Fibroblast of lung (primary cell): ENCODE results near the gene PRAMEF15.
"Not testable (repeated sequence)": the region's sequence is repeated elsewhere in the genome, so short reads cannot be mapped to it uniquely, and the experiment has no call there.

Experiments used
- EZH2 ChIP-seq: IDR thresholded peaks from 2 replicates; pipeline ENCODE4 v1.5.1; 2012; ENCODE audit warnings: low read length, control low read depth, mild to moderate bottlenecking; ENCODE audit errors: missing control alignments
- TF ChIP-seq, protein P1 (sequence below), 2 donors: IDR thresholded peaks in 1 of 2; conservative IDR thresholded peaks in 1 of 2; 1 replicate in 1 of 2; 2 replicates in 1 of 2; pipeline ENCODE4 v1.5.1; 2011 to 2012; ENCODE audit warnings: low read length in 2 of 2, control low read depth in 1 of 2, inconsistent platforms in 1 of 2, low read depth in 1 of 2, mild to moderate bottlenecking in 1 of 2

DNA sequence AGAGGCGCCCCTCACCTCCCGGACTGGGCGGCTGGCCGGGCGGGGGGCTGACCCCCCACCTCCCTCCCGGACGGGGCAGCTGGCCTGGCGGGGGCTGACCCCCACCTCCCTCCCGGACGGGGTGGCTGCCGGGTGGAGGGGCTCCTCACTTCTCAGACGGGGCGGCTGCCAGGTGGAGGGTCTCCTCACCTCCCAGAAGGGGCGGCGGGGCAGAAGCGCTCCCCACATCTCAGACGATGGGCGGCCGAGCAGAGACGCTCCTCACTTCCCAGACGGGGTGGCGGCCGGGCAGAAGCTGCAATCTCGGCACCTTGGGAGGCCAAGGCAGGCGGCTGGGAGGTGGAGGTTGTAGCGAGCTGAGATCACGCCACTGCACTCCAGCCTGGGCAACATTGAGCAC is 16.7 kb upstream of the PRAMEF15 start:
- TF ChIP-seq, protein P1, sequence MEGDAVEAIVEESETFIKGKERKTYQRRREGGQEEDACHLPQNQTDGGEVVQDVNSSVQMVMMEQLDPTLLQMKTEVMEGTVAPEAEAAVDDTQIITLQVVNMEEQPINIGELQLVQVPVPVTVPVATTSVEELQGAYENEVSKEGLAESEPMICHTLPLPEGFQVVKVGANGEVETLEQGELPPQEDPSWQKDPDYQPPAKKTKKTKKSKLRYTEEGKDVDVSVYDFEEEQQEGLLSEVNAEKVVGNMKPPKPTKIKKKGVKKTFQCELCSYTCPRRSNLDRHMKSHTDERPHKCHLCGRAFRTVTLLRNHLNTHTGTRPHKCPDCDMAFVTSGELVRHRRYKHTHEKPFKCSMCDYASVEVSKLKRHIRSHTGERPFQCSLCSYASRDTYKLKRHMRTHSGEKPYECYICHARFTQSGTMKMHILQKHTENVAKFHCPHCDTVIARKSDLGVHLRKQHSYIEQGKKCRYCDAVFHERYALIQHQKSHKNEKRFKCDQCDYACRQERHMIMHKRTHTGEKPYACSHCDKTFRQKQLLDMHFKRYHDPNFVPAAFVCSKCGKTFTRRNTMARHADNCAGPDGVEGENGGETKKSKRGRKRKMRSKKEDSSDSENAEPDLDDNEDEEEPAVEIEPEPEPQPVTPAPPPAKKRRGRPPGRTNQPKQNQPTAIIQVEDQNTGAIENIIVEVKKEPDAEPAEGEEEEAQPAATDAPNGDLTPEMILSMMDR (conservative IDR thresholded peaks at IDR 0.05 in 1 of 2, IDR thresholded peaks at IDR 0.05 in 1 of 2; ENCODE audit: low read depth in 1 of 2, low read length in 2 of 2) = not testable (repeated sequence)
- not testable (repeated sequence) for TF ChIP-seq EZH2
